Endothelial cell of umbilical vein (primary cell): Measurements from ENCODE around the gene LRRC4B. TPM values are rescaled to one million over a fixed set of nuclear protein-coding genes. Genes with fewer than 3 reads are reported as not detected.

ENCODE experiments used
- BruUV-seq: library from RNA; stranded (reverse); fragments of 400-500 nt; replicated peaks from 2 replicates; lab custom pipeline; 2021; lab: Mats Ljungman, UMichigan
- CTCF ChIA-PET: fragments of 300-600, 350-600 bp; sonication (Branson Sonifier 250); formaldehyde crosslinking; loops from one replicate; lab custom pipeline; 2021; ENCODE audit warnings: antibody characterized with exemption, inconsistent platforms; lab: Charles Lee
- POLR2A ChIA-PET: fragments of 300-600, 350-600 bp; sonication (Branson Sonifier 250); formaldehyde crosslinking; loops from one replicate; lab custom pipeline; 2021; ENCODE audit warnings: antibody characterized with exemption, inconsistent platforms; lab: Charles Lee
- DNase-seq: peaks from one replicate; pipeline ENCODE4 v3.0.0-alpha.2; 2011; ENCODE audit warnings: low read depth, low spot score
- FAIRE-seq: peaks from 2 replicates; lab custom pipeline; 2011; peaks lifted over from hg19 to GRCh38; lab: Jason Lieb, UNC
- H2AFZ ChIP-seq: 2 replicates; pipeline ENCODE4 v1.6.0; 2012; ENCODE audit warnings: low read depth, low read length, control low read depth, inconsistent platforms
- H3K27ac ChIP-seq: 2 replicates; pipeline ENCODE4 v1.5.1; 2011; ENCODE audit warnings: low read depth, mild to moderate bottlenecking, control low read depth, low read length, moderate library complexity; ENCODE audit not compliant: insufficient read depth
- H3K27me3 ChIP-seq, 2 experiments: 2 replicates each; pipeline versions ENCODE4 v1.6.0 to v1.6.1; 2011; ENCODE audit warnings: low read length in 2 of 2, mixed read lengths in 1 of 2; ENCODE audit not compliant: control insufficient read depth in 2 of 2, insufficient read depth in 2 of 2
- H3K36me3 ChIP-seq, 2 experiments: 2 replicates in 1 of 2; 3 replicates in 1 of 2; pipeline ENCODE4 v1.5.1; 2011; ENCODE audit warnings: low read length in 2 of 2, mild to moderate bottlenecking in 1 of 2, moderate library complexity in 1 of 2; ENCODE audit not compliant: control insufficient read depth in 2 of 2, insufficient read depth in 2 of 2; ENCODE audit errors: extremely low read depth in 1 of 2
- H3K4me1 ChIP-seq: 3 replicates; pipeline ENCODE4 v1.5.1; 2011; ENCODE audit warnings: mild to moderate bottlenecking, low read length; ENCODE audit not compliant: control insufficient read depth, insufficient read depth; ENCODE audit errors: extremely low read depth
- H3K4me2 ChIP-seq: 2 replicates; pipeline ENCODE4 v1.6.1; 2011; ENCODE audit warnings: low read length, control low read depth, mixed read lengths; ENCODE audit not compliant: insufficient read depth
- H3K4me3 ChIP-seq, 3 experiments: fragments of 200-600 bp in 1 of 3; sonication (generic), shearing (Covaris generic) in 1 of 3; replicated peaks in 1 of 3; 2 replicates each; pipeline ENCODE4 v1.5.1; 2011 to 2016; ENCODE audit warnings: control low read depth in 3 of 3, low read length in 3 of 3, mild to moderate bottlenecking in 2 of 3, inconsistent platforms in 1 of 3, low read depth in 1 of 3, moderate library complexity in 1 of 3; ENCODE audit not compliant: insufficient read depth in 1 of 3
- H3K79me2 ChIP-seq: 2 replicates; pipeline ENCODE4 v1.6.0; 2012; ENCODE audit warnings: low read length, inconsistent platforms; ENCODE audit not compliant: control insufficient read depth, insufficient read depth
- H3K9ac ChIP-seq: replicated peaks from 2 replicates; pipeline ENCODE3; 2011; ENCODE audit warnings: low read length, control low read depth; ENCODE audit not compliant: insufficient read depth; ENCODE audit errors: extremely low read depth
- H3K9me1 ChIP-seq: replicated peaks from 3 replicates; pipeline ENCODE4 v1.6.0; 2011; ENCODE audit warnings: mild to moderate bottlenecking, low read length; ENCODE audit not compliant: control insufficient read depth, insufficient read depth; ENCODE audit errors: extremely low read depth
- H3K9me3 ChIP-seq: replicated peaks from 2 replicates; pipeline ENCODE4 v1.5.1; 2012; ENCODE audit warnings: low read length, inconsistent platforms; ENCODE audit not compliant: control insufficient read depth, insufficient read depth
- H4K20me1 ChIP-seq: replicated peaks from 2 replicates; pipeline ENCODE3; 2011; ENCODE audit warnings: mild to moderate bottlenecking, low read length; ENCODE audit not compliant: control insufficient read depth, insufficient read depth; ENCODE audit errors: extremely low read depth
- CTCF ChIP-seq, 2 donors: IDR thresholded peaks; 1 replicate in 1 of 2; 2 replicates in 1 of 2; pipeline ENCODE4 v1.5.1; 2011; ENCODE audit warnings: low read length in 2 of 2, mild to moderate bottlenecking in 2 of 2, moderate library complexity in 2 of 2, control low read depth in 1 of 2, inconsistent platforms in 1 of 2, low read depth in 1 of 2; ENCODE audit not compliant: insufficient read depth in 1 of 2; ENCODE audit errors: extremely low read depth in 1 of 2
- EZH2 ChIP-seq: IDR thresholded peaks from 2 replicates; pipeline ENCODE4 v1.6.1; 2012; ENCODE audit warnings: borderline replicate concordance, low read depth, mild to moderate bottlenecking, moderate library complexity, low read length, inconsistent platforms; ENCODE audit not compliant: severe bottlenecking
- FOS ChIP-seq: IDR thresholded peaks from 2 replicates; pipeline ENCODE4 v1.6.1; 2011; ENCODE audit warnings: mild to moderate bottlenecking, low read length, moderate library complexity, borderline replicate concordance; ENCODE audit not compliant: insufficient read depth
- GATA2 ChIP-seq: IDR thresholded peaks from 2 replicates; pipeline ENCODE4 v1.7.0; 2011; ENCODE audit warnings: low read depth, mild to moderate bottlenecking, moderate library complexity, mixed read lengths, low read length; ENCODE audit not compliant: insufficient read length, insufficient read depth
- JUN ChIP-seq: IDR thresholded peaks from 2 replicates; pipeline ENCODE4 v1.6.1; 2011; ENCODE audit warnings: borderline replicate concordance, low read depth; ENCODE audit not compliant: insufficient read length, insufficient read depth
- MAX ChIP-seq: IDR thresholded peaks from 2 replicates; pipeline ENCODE4 v1.6.1; 2011; ENCODE audit not compliant: insufficient read depth, insufficient read length
- MYC ChIP-seq: IDR thresholded peaks from one replicate; pipeline ENCODE4 v1.6.1; 2011; ENCODE audit warnings: mild to moderate bottlenecking, low read depth, low read length
- POLR2A ChIP-seq: IDR thresholded peaks from 2 replicates; pipeline ENCODE4 v1.6.1; 2012; ENCODE audit warnings: low read depth, mild to moderate bottlenecking, control low read depth, low read length
- POLR2AphosphoS5 ChIP-seq: IDR thresholded peaks from 2 replicates; pipeline ENCODE4 v1.6.1; 2012; ENCODE audit warnings: low read depth, mild to moderate bottlenecking, control low read depth, low read length, moderate library complexity; ENCODE audit not compliant: insufficient read depth
- dilution Hi-C: fragments of 300-500 bp; cut with MboI; formaldehyde crosslinking; loops from one replicate; pipeline ENCODE4 v1.15.0; 2019; ENCODE audit warnings: low sequenced_read_pairs; ENCODE audit not compliant: extremely low pct_ligation_motif_present
- intact Hi-C: fragments of 100-400 bp; cut with micrococcal nuclease; formaldehyde crosslinking; loops from one replicate; pipeline ENCODE4 v1.10.0; 2022
- polyA plus RNA-seq, 4 experiments: library from polyadenylated mRNA; depleted of rRNA in 3 of 4; stranded (reverse) in 3 of 4; unstranded in 1 of 4; fragments of >200 nt; gene quantifications; 2 replicates each; pipeline versions ENCODE4 v1.2.1 to v1.2.3, GENCODE V29; 2011 to 2012; ENCODE audit warnings: missing spikeins in 1 of 4
- total RNA-seq: library from RNA; stranded (reverse); gene quantifications from 2 replicates; pipeline ENCODE4 v1.2.3, GENCODE V29; 2021

LRRC4B gene
- total and polyA plus RNA-seq, 2 donors (not counting 3 experiments of a cell fraction or from before 2014, with no cell fraction given), result 0.08 TPM; not detected in 1

GRCh38 chr19:50496189-50497021 lies 71.8 kb downstream of the LRRC4B start:
- no peaks in the 10 kb centered on the region for H3K79me2 ChIP-seq
- H3K27me3 ChIP-seq, result peaks cover 5 to 7% of the 10 kb centered on the region in 2 experiments
- H3K4me3 ChIP-seq, result no peak overlapping the region
- no TSS peak for BruUV-seq
- H3K27ac ChIP-seq, result no peak overlapping the region
- FAIRE-seq (no peak), DNase-seq (no peak)
- no peak overlapping the region for H2AFZ ChIP-seq
- no peaks in the 10 kb centered on the region for H3K9me3 ChIP-seq
- H4K20me1 ChIP-seq, result no peaks in the 10 kb centered on the region
- TF ChIP-seq MAX (no peak), POLR2AphosphoS5 (no peak), GATA2 (no peak), FOS (no peak), EZH2 (no peak), CTCF (IDR thresholded peaks at IDR 0.05; ENCODE audit: extremely low read depth in 1 of 2, insufficient read depth in 1 of 2, low read depth in 1 of 2, low read length in 2 of 2) (no peak), POLR2A (no peak), JUN (no peak), MYC (no peak)
- CTCF ChIA-PET, result interaction anchor here (1.2 kb wide), 1 partner anchor 10 kb away, joined by 3 read pairs; no protein-coding TSS in a partner anchor
- intact Hi-C loops, result no loop called here
- dilution Hi-C loops, result no loop called here
- no peaks in the 10 kb centered on the region for H3K4me1 ChIP-seq
- H3K9ac ChIP-seq, result no peak overlapping the region
- no peak overlapping the region for H3K4me2 ChIP-seq
- no peaks in the 10 kb centered on the region for H3K36me3 ChIP-seq
- POLR2A ChIA-PET, result no interaction called here
- no peaks in the 10 kb centered on the region for H3K9me1 ChIP-seq
